Cerebellar cortex (tissue), 1 donor: ENCODE results near the gene GRM5.
"Not testable (repeated sequence)": the region's sequence is repeated elsewhere in the genome, so short reads cannot be mapped to it uniquely, and the experiment has no call there.

Experiments
- DNase-seq: peaks from one replicate; pipeline ENCODE4 v3.0.0-alpha.2; 2015; ENCODE audit warnings: low spot score

GRM5 gene

GRCh38 chr11:88835709-88836108, 230.1 kb downstream of the GRM5 start:
- not testable (repeated sequence) for DNase-seq

GRCh38 chr11:88831303-88831890, 234.4 kb downstream of the GRM5 start:
- DNase-seq: no peak

- DNase-seq: no peak
Measured at GRCh38 chr11:88827018-88827676, 238.6 kb downstream of the GRM5 start.

- DNase-seq: no peak
Measured at GRCh38 chr11:88819616-88820015, 246.2 kb downstream of the GRM5 start.

- DNase-seq: no peak
Measured at GRCh38 chr11:88818978-88819377, 246.8 kb downstream of the GRM5 start.

- DNase-seq: no peak
Measured at GRCh38 chr11:88815505-88815904, 250.3 kb downstream of the GRM5 start.

GRCh38 chr11:88814076-88814475, 251.7 kb downstream of the GRM5 start:
- no peak for DNase-seq

GRCh38 chr11:88813233-88813915, 252.4 kb downstream of the GRM5 start:
- DNase-seq: no peak

- no peak for DNase-seq
Measured at GRCh38 chr11:88810420-88811097, 255.2 kb downstream of the GRM5 start.

GRCh38 chr11:88809126-88809525, 256.7 kb downstream of the GRM5 start:
- no peak for DNase-seq

GRCh38 chr11:88807349-88807748, 258.4 kb downstream of the GRM5 start:
- DNase-seq: no peak

- DNase-seq: no peak
Measured at GRCh38 chr11:88806410-88806809, 259.4 kb downstream of the GRM5 start.

- DNase-seq: no peak
Measured at GRCh38 chr11:88801484-88802123, 264.2 kb downstream of the GRM5 start.

GRCh38 chr11:88799771-88800500, 265.8 kb downstream of the GRM5 start:
- peak; percentile 5 for DNase-seq

- DNase-seq: no peak
Measured at GRCh38 chr11:88790182-88790581, 275.6 kb downstream of the GRM5 start.

GRCh38 chr11:88779577-88779976, 286.2 kb downstream of the GRM5 start:
- DNase-seq: no peak

GRCh38 chr11:88770475-88771079, 295.2 kb downstream of the GRM5 start:
- DNase-seq: no peak

GRCh38 chr11:88744140-88744539, 321.6 kb downstream of the GRM5 start:
- DNase-seq: no peak

- no peak for DNase-seq
Measured at GRCh38 chr11:88739524-88739923, 326.3 kb downstream of the GRM5 start.

- peak; percentile 29 for DNase-seq
Measured at GRCh38 chr11:88709567-88709966, 356.2 kb downstream of the GRM5 start.

- DNase-seq: no peak
Measured at GRCh38 chr11:88704485-88704884, 361.3 kb downstream of the GRM5 start.
